Astrocyte of the cerebellum (primary cell): ENCODE data around the gene DGKA.

Experiments
- DNase-seq: peaks from one replicate; pipeline ENCODE4 v3.0.0-alpha.2; 2011; ENCODE audit warnings: low read depth
- H3K4me3 ChIP-seq: 2 replicates; pipeline ENCODE4 v1.5.1; 2011; ENCODE audit warnings: mild to moderate bottlenecking, low read depth, low read length, moderate library complexity
- in situ Hi-C: cut with HindIII; loops from 2 replicates; pipeline ENCODE4 v1.10.0; 2017; ENCODE audit warnings: low sequenced_read_pairs
- TF ChIP-seq, protein P1 (sequence below): IDR thresholded peaks from 2 replicates; pipeline ENCODE4 v1.5.1; 2012; ENCODE audit warnings: low read length, low read depth, moderate library complexity, mild to moderate bottlenecking; ENCODE audit errors: missing control alignments

DGKA gene

DNA sequence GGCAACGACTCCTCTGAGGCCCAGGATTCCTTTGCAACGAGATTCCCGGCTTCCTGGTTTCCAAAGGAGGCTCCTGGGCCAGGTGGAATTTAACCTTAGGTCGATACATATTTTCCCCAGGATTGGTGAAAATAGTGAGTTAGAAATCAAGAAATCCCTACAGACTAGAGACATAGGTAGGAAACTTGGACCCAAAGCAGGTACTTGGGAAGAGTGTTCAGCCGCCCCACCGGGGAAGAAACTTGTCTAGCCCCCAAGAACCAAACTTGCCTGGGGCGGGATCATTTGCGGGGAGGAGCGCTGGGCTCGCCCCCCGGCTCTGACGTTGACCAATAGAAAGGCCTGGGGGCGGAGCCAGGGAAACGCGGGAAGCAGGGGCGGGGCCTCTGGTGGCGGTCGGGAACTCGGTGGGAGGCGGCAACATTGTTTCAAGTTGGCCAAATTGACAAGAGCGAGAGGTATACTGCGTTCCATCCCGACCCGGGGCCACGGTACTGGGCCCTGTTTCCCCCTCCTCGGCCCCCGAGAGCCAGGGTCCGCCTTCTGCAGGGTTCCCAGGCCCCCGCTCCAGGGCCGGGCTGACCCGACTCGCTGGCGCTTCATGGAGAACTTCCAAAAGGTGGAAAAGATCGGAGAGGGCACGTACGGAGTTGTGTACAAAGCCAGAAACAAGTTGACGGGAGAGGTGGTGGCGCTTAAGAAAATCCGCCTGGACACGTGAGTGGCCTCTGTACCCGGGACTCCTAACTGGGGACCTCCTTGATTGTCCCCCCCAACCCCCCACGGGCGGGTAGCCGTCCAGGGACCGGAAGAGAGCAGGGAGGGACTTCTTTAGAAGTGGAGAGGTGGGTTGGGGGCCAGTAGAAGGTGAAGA, 35.7 kb downstream of the DGKA start, which contains the start of gene CDK2:
CDK2 (plus strand) TSS at position 423 of the 874 bp plus-strand sequence; CDS start at position 602, 179 bp downstream.
- peak within 1 kb of the TSS; percentile 84 for H3K4me3 ChIP-seq
- TF ChIP-seq, protein P1, sequence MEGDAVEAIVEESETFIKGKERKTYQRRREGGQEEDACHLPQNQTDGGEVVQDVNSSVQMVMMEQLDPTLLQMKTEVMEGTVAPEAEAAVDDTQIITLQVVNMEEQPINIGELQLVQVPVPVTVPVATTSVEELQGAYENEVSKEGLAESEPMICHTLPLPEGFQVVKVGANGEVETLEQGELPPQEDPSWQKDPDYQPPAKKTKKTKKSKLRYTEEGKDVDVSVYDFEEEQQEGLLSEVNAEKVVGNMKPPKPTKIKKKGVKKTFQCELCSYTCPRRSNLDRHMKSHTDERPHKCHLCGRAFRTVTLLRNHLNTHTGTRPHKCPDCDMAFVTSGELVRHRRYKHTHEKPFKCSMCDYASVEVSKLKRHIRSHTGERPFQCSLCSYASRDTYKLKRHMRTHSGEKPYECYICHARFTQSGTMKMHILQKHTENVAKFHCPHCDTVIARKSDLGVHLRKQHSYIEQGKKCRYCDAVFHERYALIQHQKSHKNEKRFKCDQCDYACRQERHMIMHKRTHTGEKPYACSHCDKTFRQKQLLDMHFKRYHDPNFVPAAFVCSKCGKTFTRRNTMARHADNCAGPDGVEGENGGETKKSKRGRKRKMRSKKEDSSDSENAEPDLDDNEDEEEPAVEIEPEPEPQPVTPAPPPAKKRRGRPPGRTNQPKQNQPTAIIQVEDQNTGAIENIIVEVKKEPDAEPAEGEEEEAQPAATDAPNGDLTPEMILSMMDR = no peak
- DNase-seq = no peak
- in situ Hi-C loops = no loop called here

- in situ Hi-C loops = no loop called here
Observed at GRCh38 chr12:55969356-55969755, 38.4 kb downstream of the DGKA start.

DNA sequence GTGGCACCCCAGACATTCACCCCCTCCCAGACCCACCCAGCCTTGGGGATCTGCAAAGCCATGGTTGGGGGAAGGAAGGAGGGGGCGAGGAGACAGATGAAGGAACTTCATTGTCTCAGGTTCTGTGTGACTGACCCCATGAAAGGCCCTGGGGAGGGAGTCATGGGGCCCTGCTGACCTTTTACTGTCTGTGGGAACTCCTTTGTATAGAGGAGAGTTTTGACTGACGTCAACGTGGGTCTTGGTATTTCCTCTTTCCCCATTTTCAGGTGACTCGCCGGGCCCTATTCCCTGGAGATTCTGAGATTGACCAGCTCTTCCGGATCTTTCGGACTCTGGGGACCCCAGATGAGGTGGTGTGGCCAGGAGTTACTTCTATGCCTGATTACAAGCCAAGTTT, 39.8 kb downstream of the DGKA start:
- H3K4me3 ChIP-seq = no peak overlapping the region
- DNase-seq = no peak
- TF ChIP-seq, protein P1 = no peak
- in situ Hi-C loops = loop anchor here (10.0 kb wide), 1 partner anchor 64 kb away; no protein-coding TSS in a partner anchor

More at GRCh38 chr12:55969356-55969755, 38.4 kb downstream of the DGKA start:
- TF ChIP-seq, protein P1 = no peak
- no peak overlapping the region for H3K4me3 ChIP-seq
- no peak for DNase-seq

DNA sequence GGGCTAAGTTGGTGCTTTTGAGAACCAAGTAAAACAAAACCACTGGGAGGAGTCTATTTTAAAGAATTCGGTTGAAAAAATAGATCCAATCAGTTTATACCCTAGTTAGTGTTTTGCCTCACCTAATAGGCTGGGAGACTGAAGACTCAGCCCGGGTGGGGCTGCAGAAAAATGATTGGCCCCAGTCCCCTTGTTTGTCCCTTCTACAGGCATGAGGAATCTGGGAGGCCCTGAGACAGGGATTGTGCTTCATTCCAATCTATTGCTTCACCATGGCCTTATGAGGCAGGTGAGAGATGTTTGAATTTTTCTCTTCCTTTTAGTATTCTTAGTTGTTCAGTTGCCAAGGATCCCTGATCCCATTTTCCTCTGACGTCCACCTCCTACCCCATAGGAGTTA, 41.1 kb downstream of the DGKA start:
- H3K4me3 ChIP-seq = peak overlapping the region; percentile 52
- TF ChIP-seq, protein P1 = no peak
- in situ Hi-C loops = loop anchor here (10.0 kb wide), 1 partner anchor 63 kb away; no protein-coding TSS in a partner anchor
- no peak for DNase-seq

DNA sequence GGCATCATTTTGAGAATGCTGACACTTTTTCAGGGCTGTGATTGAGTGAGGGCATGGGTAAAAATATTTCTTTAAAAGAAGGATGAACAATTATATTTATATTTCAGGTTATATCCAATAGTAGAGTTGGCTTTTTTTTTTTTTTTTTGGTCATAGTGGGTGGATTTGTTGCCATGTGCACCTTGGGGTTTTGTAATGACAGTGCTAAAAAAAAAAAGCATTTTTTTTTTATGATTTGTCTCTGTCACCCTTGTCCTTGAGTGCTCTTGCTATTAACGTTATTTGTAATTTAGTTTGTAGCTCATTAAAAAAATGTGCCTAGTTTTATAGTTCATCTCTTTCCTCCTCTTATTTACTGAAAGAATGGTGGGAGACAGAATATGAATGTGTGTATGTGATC, 41.5 kb downstream of the DGKA start:
- TF ChIP-seq, protein P1 = no peak
- peak overlapping the region; percentile 52 for H3K4me3 ChIP-seq
- DNase-seq = no peak
- in situ Hi-C loops = loop anchor here (10.0 kb wide), 1 partner anchor 62 kb away; no protein-coding TSS in a partner anchor

- H3K4me3 ChIP-seq = peak overlapping the region; percentile 52
- DNase-seq = no peak
- in situ Hi-C loops = loop anchor here (10.0 kb wide), 1 partner anchor 62 kb away; no protein-coding TSS in a partner anchor
- TF ChIP-seq, protein P1 = no peak
Observed at GRCh38 chr12:55972911-55973598, 42.1 kb downstream of the DGKA start.
